Ovary (tissue), 3 donors: ENCODE results near the gene TRA2A.

Source experiments
- CTCF ChIP-seq, 3 donors: fragments of 450-650 bp in 2 of 3; fragments of 200-600 bp in 1 of 3; IDR thresholded peaks; one replicate each; pipeline versions ENCODE4 v1.5.1 to v1.8.0; 2016 to 2022; ENCODE audit warnings: antibody characterized with exemption in 3 of 3, mild to moderate bottlenecking in 1 of 3
- EP300 ChIP-seq: sonication (generic); formaldehyde crosslinking; IDR thresholded peaks from one replicate; pipeline ENCODE4 v1.6.1; 2017; ENCODE audit warnings: antibody characterized with exemption
- POLR2A ChIP-seq: fragments of 450-650 bp; IDR thresholded peaks from one replicate; pipeline ENCODE4 v1.6.1; 2017; ENCODE audit warnings: antibody characterized with exemption, mild to moderate bottlenecking, moderate library complexity
- donor health status: DM: no; HTN: no; CAD: no.

- TF ChIP-seq EP300 = no peak
- TF ChIP-seq CTCF (IDR thresholded peaks at IDR 0.05) = no peak
- no peak for TF ChIP-seq POLR2A
Observed at GRCh38 chr7:23474094-23474828, 57.5 kb downstream of the TRA2A start.
